Panc1 (cell line): ENCODE results near the gene TMC3. TPM values are rescaled to one million over a fixed set of nuclear protein-coding genes. Genes with fewer than 3 reads are reported as not detected.

Experiments
- ATAC-seq: fragments of 200-7000 bp; cut with Tn5 transposase; 2 replicates; pipeline ENCODE4 v1.9.1; 2020; ENCODE audit warnings: mild to moderate bottlenecking, moderate library complexity
- BruUV-seq: library from RNA; stranded (reverse); fragments of 400-500 nt; replicated peaks from 2 replicates; lab custom pipeline; 2021; lab: Mats Ljungman, UMichigan
- CTCF ChIA-PET: fragments of 300-600 bp; sonication (Branson Sonifier 250); formaldehyde crosslinking; loops from one replicate; lab custom pipeline; 2022; ENCODE audit warnings: antibody characterized with exemption; lab: Charles Lee
- POLR2A ChIA-PET: fragments of 300-600 bp; sonication (Branson Sonifier 250); formaldehyde crosslinking; loops from one replicate; lab custom pipeline; 2022; ENCODE audit warnings: antibody characterized with exemption; lab: Charles Lee
- DNase-seq: peaks from one replicate; pipeline ENCODE4 v3.0.0-alpha.2; 2010; ENCODE audit warnings: low read depth, low spot score
- H3K27ac ChIP-seq: 2 replicates; pipeline ENCODE4 v1.5.1; 2011; ENCODE audit warnings: mild to moderate bottlenecking, low read length, inconsistent platforms
- H3K27me3 ChIP-seq: fragments of 200-500 bp; sonication (Bioruptor generic); 2 replicates; pipeline ENCODE4 v1.6.0; 2014; ENCODE audit warnings: low read length, inconsistent platforms; ENCODE audit not compliant: control insufficient read depth, insufficient read depth
- H3K36me3 ChIP-seq: fragments of 200-500 bp; sonication (Bioruptor generic); 2 replicates; pipeline ENCODE4 v1.5.1; 2014; ENCODE audit warnings: inconsistent platforms, mild to moderate bottlenecking, low read length, moderate library complexity; ENCODE audit not compliant: control insufficient read depth, insufficient read depth
- H3K4me1 ChIP-seq: 2 replicates; pipeline ENCODE4 v1.5.1; 2011; ENCODE audit warnings: inconsistent platforms, mild to moderate bottlenecking, low read length, moderate library complexity; ENCODE audit not compliant: control insufficient read depth, insufficient read depth
- H3K4me3 ChIP-seq, 2 experiments: 2 replicates each; pipeline ENCODE4 v1.5.1; 2011 to 2012; ENCODE audit warnings: low read depth in 2 of 2, low read length in 2 of 2, mild to moderate bottlenecking in 2 of 2, inconsistent platforms in 1 of 2, moderate library complexity in 1 of 2
- H3K9me3 ChIP-seq: fragments of 200-500 bp; sonication (Bioruptor generic); 2 replicates; pipeline ENCODE4 v1.5.1; 2014; ENCODE audit warnings: low read depth, mild to moderate bottlenecking, inconsistent platforms, low read length, moderate library complexity; ENCODE audit not compliant: control insufficient read depth, insufficient read depth
- CTCF ChIP-seq: fragments of 450-650 bp; IDR thresholded peaks from 2 replicates; pipeline ENCODE4 v1.5.1; 2017; ENCODE audit warnings: mild to moderate bottlenecking
- POLR2AphosphoS5 ChIP-seq: IDR thresholded peaks from 2 replicates; pipeline ENCODE4 v1.6.1; 2012; ENCODE audit warnings: mild to moderate bottlenecking, low read depth, low read length, moderate library complexity
- REST ChIP-seq, 2 experiments: IDR thresholded peaks; 2 replicates each; pipeline ENCODE4 v1.6.1; 2011 to 2012; ENCODE audit warnings: low read depth in 2 of 2, control low read depth in 1 of 2, low read length in 1 of 2, mild to moderate bottlenecking in 1 of 2, moderate library complexity in 1 of 2; ENCODE audit not compliant: insufficient read depth in 1 of 2
- SIN3A ChIP-seq: IDR thresholded peaks from 2 replicates; pipeline ENCODE4 v1.6.1; 2012; ENCODE audit warnings: low read depth, mild to moderate bottlenecking, low read length, moderate library complexity, borderline replicate concordance; ENCODE audit not compliant: insufficient read depth
- TCF7L2 ChIP-seq: IDR thresholded peaks from 2 replicates; pipeline ENCODE4 v1.6.1; 2011; ENCODE audit warnings: mild to moderate bottlenecking, low read depth, low read length, inconsistent platforms
- in situ Hi-C: cut with HindIII; loops from 2 replicates; pipeline ENCODE4 v1.10.0; 2016; ENCODE audit warnings: low sequenced_read_pairs, low pct_unique_long_range_greater_than_20kb
- intact Hi-C: fragments of 100-400 bp; cut with micrococcal nuclease; formaldehyde crosslinking; loops from one replicate; pipeline ENCODE4 v1.10.0; 2022; ENCODE audit not compliant: unreplicated experiment
- total RNA-seq: library from RNA; stranded (reverse); gene quantifications from one replicate; pipeline ENCODE4 v1.2.1, GENCODE V29; 2021; ENCODE audit not compliant: unreplicated experiment

The TMC3 gene
- total RNA-seq, 1 experiment from 2014 or later: not detected

GRCh38 chr15:81314378-81314777 lies 59.6 kb downstream of the TMC3 start:
- ATAC-seq (no peak), DNase-seq (no peak)
- no peak overlapping the region for H3K4me3 ChIP-seq
- ChIA-PET CTCF (no interaction called here), POLR2A (no interaction called here)
- H3K4me1 ChIP-seq: peaks cover 7% of the 10 kb centered on the region
- no peaks in the 10 kb centered on the region for H3K9me3 ChIP-seq
- no peaks in the 10 kb centered on the region for H3K27me3 ChIP-seq
- intact Hi-C loops (no loop called here), in situ Hi-C loops (no loop called here)
- no peak overlapping the region for H3K27ac ChIP-seq
- H3K36me3 ChIP-seq: no peaks in the 10 kb centered on the region
- BruUV-seq: no TSS peak
- TF ChIP-seq POLR2AphosphoS5 (no peak), CTCF (no peak), SIN3A (no peak), REST (IDR thresholded peaks at IDR 0.05; ENCODE audit: insufficient read depth in 1 of 2, low read depth in 2 of 2, low read length in 1 of 2) (no peak), TCF7L2 (no peak)

- Histone ChIP-seq H3K4me1 (peaks cover 7% of the 10 kb centered on the region), H3K36me3 (no peaks in the 10 kb centered on the region), H3K27me3 (no peaks in the 10 kb centered on the region), H3K27ac (no peak overlapping the region), H3K4me3 (no peak overlapping the region), H3K9me3 (no peaks in the 10 kb centered on the region)
- ATAC-seq: no peak
- ChIA-PET CTCF (no interaction called here), POLR2A (no interaction called here)
- no TSS peak for BruUV-seq
- intact Hi-C loops: no loop called here
- in situ Hi-C loops: no loop called here
- TF ChIP-seq CTCF (no peak), POLR2AphosphoS5 (no peak), REST (IDR thresholded peaks at IDR 0.05; ENCODE audit: insufficient read depth in 1 of 2, low read depth in 2 of 2, low read length in 1 of 2) (no peak), TCF7L2 (no peak), SIN3A (no peak)
- no peak for DNase-seq
These were observed 60.3 kb downstream of the TMC3 start for GRCh38 chr15:81313686-81314085.
